Measurements from ENCODE around the gene JMJD7.

Gene JMJD7

DNA sequence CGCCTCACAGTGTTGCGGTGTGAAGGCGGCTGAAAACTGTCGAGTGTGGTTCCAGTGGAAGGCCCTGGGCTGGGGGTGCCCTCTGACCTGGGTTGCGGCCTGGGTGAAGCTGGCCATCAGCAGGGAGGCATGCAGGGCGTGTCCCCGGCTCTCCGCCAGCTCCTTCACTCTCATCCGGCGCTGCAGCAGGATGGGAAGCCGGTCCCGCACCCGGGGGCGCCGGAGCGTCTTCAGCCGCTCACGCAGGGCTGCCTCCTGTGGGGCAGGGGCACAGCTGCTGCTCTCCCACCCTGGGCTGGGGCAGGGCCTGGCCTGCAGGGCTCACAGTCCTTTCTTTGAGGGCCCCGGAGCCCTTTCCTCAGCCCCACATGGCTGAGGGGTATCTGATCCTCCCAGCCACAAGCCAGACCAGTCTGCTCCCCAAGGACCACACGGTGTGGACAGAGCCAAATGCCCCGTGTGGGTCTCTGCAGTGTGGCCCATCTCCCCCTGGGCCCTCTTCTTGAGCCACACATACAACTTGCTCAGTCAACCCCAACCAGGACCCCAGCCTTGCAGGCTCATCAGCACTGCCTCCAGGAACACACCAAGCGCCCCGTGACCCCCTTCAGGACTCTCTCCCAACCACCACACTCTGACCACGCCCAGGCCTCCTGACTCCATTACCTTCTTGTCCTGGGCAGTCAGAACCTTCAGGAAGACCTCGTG, 39.1 kb downstream of the JMJD7 start:
- no peak for DNase-seq (ENCODE audit: extremely low spot score)
- TF ChIP-seq, protein P1, sequence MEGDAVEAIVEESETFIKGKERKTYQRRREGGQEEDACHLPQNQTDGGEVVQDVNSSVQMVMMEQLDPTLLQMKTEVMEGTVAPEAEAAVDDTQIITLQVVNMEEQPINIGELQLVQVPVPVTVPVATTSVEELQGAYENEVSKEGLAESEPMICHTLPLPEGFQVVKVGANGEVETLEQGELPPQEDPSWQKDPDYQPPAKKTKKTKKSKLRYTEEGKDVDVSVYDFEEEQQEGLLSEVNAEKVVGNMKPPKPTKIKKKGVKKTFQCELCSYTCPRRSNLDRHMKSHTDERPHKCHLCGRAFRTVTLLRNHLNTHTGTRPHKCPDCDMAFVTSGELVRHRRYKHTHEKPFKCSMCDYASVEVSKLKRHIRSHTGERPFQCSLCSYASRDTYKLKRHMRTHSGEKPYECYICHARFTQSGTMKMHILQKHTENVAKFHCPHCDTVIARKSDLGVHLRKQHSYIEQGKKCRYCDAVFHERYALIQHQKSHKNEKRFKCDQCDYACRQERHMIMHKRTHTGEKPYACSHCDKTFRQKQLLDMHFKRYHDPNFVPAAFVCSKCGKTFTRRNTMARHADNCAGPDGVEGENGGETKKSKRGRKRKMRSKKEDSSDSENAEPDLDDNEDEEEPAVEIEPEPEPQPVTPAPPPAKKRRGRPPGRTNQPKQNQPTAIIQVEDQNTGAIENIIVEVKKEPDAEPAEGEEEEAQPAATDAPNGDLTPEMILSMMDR (IDR thresholded peaks at IDR 0.05; ENCODE audit: control extremely low read depth, extremely low read depth, low read depth, missing control alignments): no peak
- POLR2A ChIA-PET: no interaction called here
- CTCF ChIA-PET: no interaction called here

DNA sequence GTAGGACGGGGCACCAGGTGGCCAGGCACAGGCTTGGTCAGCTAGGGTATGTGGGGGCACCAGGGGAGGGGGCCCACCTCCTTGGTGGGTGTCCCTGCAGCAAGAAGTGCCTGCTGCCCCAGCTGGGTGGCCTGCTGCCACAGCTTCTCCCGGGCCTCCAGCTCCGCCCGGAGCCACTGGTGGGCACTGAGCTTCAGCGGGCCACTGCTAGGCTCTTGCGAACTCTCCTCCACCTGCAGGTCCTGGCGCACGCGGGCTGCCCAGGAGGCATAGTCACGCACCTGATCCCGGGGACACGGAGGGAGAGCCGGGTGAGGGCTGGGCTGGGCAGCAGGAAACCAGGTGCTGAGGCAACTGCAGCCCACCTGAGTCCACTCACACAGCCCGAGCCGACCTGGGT, 40.4 kb downstream of the JMJD7 start:
- ChIA-PET POLR2A (no interaction called here), CTCF (no interaction called here)
- DNase-seq (ENCODE audit: extremely low spot score): no peak
- TF ChIP-seq, protein P1 (IDR thresholded peaks at IDR 0.05; ENCODE audit: control extremely low read depth, extremely low read depth, low read depth, missing control alignments): no peak

DNA sequence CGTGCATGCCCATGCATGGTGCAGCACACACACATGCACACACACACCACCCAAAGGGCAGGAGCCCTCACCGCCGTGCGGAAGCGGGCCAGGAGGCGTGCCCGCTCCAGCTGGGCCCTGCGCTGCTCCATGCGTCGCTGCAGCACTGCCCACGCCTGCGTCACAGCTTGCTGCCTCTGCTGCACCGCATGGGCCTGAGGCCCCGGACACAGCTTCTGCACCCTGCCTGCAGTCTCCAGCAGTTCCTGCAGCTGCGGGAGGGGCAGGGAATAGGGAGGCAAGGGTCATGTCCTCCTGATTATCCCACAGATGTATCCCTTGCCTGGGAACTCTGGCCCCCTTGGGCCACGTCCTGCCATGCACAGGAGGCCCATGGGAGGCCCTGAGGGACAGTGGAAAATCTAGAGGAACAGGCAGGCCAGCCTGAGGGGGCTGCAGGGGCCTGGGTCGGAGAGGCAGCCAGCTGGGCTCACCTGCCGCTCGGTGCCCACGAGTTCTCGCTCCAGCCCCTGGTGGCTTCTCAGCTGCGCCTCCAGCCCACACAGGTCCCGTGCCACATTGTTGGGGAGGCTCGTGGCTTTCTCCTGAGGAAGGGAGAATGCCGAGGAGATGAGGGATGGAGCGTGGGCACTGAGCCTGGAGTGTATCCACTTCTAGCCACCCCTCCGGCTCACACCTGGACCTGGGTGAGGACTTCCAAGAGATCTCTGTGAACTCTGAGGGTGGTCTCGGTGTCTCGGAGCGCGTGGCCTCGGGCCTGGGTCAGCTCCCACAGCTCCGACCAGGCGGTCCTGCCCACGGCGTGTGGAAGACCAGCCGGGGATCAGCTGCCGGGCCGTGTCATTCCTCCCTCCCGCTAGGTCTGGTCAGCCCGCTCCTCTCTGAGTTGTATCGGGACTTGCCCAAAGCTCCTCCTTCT, 42.1 kb downstream of the JMJD7 start:
- ChIA-PET POLR2A (no interaction called here), CTCF (interaction anchor here (0.7 to 1.3 kb wide), 5 partner anchors 23 to 284 kb away, joined by 3 read pairs; no protein-coding TSS in a partner anchor)
- TF ChIP-seq, protein P1 (IDR thresholded peaks at IDR 0.05; ENCODE audit: control extremely low read depth, extremely low read depth, low read depth, missing control alignments): no peak
- no peak for DNase-seq (ENCODE audit: extremely low spot score)

DNA sequence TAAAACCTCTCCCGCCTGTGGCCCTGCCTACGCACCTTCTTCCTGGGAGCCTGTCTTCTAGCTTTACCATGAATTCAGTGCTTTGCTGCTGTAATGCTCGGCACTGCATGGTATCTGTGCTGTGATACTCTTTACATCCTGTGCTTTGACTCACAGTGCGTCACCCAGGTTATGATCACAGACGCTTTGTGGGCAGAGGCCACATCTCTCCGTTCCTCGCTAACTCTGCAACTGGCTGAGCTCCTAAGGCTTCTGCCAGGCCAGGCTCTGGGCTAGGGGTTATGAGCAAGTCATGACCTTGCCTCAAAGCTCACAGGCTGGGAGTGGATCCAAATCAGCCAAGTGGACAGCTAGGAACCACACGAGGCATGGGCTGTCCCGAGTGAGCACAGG, 42.8 kb downstream of the JMJD7 start:
- TF ChIP-seq, protein P1 (IDR thresholded peaks at IDR 0.05; ENCODE audit: control extremely low read depth, extremely low read depth, low read depth, missing control alignments): no peak
- ChIA-PET CTCF (interaction anchor here (0.7 to 1.3 kb wide), 3 partner anchors 34 to 285 kb away, joined by 3 read pairs; no protein-coding TSS in a partner anchor), POLR2A (no interaction called here)
- DNase-seq (ENCODE audit: extremely low spot score): no peak

DNA sequence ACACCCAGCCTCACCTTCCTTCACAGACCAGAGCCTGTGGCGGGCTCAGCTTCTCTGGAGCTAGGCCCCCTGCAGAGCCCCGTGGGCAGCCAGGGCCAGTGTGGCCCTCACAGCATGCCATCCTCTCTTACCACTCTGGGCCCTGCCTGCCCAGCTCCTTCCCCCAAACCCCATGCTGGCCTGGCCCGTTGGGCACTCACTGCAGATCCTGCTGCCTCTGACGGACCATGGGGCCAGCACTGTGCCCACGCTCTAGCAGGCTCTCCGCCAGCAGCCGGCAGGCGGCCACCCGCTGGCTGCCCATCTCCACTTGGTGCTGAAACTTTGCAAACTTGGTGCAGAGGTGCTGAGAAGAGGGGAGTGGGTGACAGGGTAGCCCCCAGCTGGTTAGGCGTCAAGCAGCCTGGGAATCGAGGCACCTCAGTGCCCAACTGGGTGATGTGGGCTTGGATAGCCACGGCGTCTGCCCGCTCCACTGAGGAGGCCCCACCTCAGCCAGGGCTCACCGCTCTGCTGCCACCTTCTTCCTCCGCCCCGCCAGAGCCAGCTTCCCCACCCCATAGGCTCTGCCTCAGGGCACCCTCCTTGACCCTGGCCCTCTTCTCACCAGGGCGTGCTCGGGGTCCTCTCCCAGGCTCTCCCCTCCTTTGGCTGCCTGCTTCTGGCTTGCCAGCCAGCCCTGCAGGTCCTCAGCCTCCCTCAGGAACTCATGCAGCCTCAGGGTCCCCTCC, 43.4 kb downstream of the JMJD7 start:
- TF ChIP-seq, protein P1 (IDR thresholded peaks at IDR 0.05; ENCODE audit: control extremely low read depth, extremely low read depth, low read depth, missing control alignments): no peak
- ChIA-PET POLR2A (no interaction called here), CTCF (interaction anchor here (1.3 kb wide), 1 partner anchor 61 kb away, joined by 3 read pairs; no protein-coding TSS in a partner anchor)
- no peak for DNase-seq (ENCODE audit: extremely low spot score)

DNA sequence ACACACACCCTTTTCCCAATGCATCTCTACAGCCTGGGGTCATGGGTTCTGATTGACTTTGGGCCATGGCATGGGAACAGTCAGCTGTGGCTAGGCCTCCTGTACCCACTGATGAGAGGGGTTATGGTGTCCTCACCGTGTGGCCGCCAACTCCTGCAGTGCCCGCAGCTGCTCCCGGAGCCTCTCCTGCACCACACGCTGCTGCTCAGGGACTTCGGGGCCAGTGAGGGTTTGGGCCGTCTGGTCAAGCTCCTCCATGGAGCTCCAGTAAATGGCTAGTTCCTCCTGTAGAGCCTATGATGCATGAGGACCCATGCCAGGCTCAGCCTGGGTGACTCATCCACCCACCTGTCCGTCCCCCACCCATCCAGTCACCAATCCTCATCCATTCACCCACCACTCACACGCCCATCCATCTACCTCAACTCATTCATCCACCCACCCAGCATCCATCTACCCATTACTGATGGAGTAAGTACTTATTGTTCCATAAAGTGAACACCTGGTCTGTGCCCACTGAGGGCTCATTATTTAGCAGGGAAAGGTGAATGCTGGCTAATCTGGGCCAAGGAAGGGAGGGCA, 44.4 kb downstream of the JMJD7 start:
- DNase-seq (ENCODE audit: extremely low spot score): no peak
- ChIA-PET CTCF (no interaction called here), POLR2A (no interaction called here)
- TF ChIP-seq, protein P1 (IDR thresholded peaks at IDR 0.05; ENCODE audit: control extremely low read depth, extremely low read depth, low read depth, missing control alignments): no peak

All from GM10248 (cell line).